ENCODE results near the gene OR2F1.
"Not testable (repeated sequence)": the region's sequence is repeated elsewhere in the genome, so short reads cannot be mapped to it uniquely, and the experiment has no call there.

Gene OR2F1

GRCh38 chr7:144010821-144011220 is 56.2 kb downstream of the OR2F1 start:
- not testable (repeated sequence) for DNase-seq

- DNase-seq: no peak
Measured at GRCh38 chr7:144011458-144012230, 57.0 kb downstream of the OR2F1 start.
